H7 (cell line): ENCODE measurements around the gene PHF20. TPM values are rescaled to one million over a fixed set of nuclear protein-coding genes. Genes with fewer than 3 reads are reported as not detected.
"Not testable (repeated sequence)": the region's sequence is repeated elsewhere in the genome, so short reads cannot be mapped to it uniquely, and the experiment has no call there.

ENCODE experiments used
- DNase-seq: peaks from one replicate; pipeline ENCODE4 v3.0.0; 2012
- H3K27me3 ChIP-seq: 2 replicates; pipeline ENCODE4 v1.6.0; 2011; ENCODE audit warnings: mild to moderate bottlenecking, low read length; ENCODE audit not compliant: control insufficient read depth, insufficient read depth
- H3K36me3 ChIP-seq: replicated peaks from 2 replicates; pipeline ENCODE4 v1.5.1; 2011; ENCODE audit warnings: low read length; ENCODE audit not compliant: control insufficient read depth, insufficient read depth
- H3K4me3 ChIP-seq: 2 replicates; pipeline ENCODE4 v1.5.1; 2011; ENCODE audit warnings: low read depth, mild to moderate bottlenecking, control low read depth, low read length, moderate library complexity; ENCODE audit not compliant: insufficient read depth
- total RNA-seq: library from RNA; depleted of rRNA; stranded (reverse); fragments of >200 nt; shearing (Covaris generic); gene quantifications from 2 replicates; pipeline ENCODE4 v1.2.3, GENCODE V29; 2014

PHF20 gene
- total RNA-seq, 1 experiment from 2014 or later = 31.2 TPM

DNA sequence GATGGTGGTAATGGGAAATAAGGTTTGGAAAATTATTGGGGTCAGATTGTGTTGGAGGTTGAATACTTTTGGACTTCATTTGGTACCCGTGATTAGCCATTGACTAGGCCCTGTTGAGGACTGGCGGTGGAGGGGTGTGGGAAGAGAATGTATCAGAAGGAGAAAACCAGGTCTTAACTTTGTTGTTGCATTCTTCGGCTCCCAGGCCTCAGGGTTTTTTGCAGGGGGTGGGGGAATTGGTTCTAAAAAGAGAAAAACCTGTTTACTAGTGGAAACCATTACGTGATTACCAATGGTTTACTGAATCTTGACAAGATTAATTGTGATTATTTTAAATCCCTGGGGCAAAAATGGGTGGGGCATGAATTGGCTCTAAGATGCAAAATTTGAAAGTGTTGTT, 85.1 kb downstream of the PHF20 start:
- Histone ChIP-seq H3K4me3 (no peak overlapping the region), H3K36me3 (peaks cover 3% of the 10 kb centered on the region; the same call in 1 of the 2 replicates), H3K27me3 (no peaks in the 10 kb centered on the region)
- no peak for DNase-seq

DNA sequence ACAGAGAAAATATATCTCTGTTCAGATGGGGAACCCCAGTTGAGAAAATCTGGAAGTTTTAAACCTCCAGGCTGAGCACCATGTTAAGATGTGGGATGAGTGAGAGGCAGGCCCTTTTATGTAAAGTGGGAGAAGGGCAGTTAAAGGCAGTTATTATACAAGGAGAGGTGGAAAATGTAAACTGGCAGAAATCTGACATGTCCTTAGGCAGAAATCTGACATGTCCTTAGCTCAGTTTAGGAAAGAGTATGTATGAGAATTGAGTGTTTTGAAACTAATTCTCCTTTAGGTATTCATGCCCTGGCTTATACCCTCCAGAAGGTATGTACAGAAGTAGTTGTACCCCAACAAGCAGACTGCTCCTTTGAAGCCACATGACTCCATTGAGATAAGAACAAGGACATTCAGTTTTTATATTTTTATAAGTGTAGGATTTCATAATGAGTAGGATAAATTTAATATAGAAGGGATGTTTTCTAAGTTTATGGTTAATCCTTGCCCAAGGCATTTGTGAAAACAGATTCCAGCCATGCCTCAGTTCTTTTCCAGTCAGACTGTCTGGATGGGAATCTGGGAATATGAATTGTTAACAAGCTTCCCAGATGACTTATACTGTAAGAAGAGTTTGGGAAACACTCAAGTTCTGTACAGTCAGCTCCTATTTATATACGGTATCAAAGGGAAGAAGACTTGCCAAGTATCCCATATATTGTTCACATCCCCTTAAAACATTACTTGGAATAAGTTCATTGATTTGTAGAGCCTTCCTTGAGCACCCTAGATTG, 94.8 kb downstream of the PHF20 start:
- Histone ChIP-seq H3K4me3 (no peak overlapping the region), H3K36me3 (peaks cover 3% of the 10 kb centered on the region), H3K27me3 (no peaks in the 10 kb centered on the region)
- no peak for DNase-seq

DNA sequence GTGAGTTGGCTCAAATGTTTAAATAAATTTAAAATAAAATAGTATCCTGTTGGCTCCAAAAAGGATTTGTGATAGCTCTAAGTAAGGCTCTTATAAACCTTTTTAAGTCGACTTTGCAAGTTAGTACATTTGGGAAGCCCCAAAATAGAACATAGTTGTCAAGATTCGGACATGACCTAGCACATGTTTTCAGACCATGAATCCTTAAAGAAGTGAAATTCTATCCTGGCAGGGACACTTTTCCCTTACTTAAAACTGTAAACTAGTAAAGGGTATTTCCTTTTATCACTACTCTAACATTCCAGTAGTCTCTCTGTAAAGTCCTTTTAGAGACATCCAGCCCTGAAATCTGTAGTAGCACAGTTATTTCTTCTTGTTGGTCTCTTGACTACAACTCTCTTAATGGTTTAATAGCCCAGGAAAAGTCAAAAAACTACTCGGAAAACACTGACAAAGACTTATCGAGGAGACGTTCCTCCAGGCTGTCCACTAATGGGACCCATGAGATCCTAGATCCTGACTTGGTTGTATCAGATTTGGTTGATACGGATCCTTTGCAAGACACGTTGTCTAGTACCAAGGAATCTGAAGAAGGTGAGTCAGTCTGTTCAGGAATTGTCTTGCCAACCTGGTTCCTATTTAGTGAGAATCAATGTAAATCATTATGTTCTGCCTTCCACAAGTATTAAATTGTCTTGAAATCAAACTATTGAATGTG, 98.9 kb downstream of the PHF20 start:
- Histone ChIP-seq H3K36me3 (peaks cover 3% of the 10 kb centered on the region), H3K4me3 (no peak overlapping the region), H3K27me3 (no peaks in the 10 kb centered on the region)
- DNase-seq = no peak

DNA sequence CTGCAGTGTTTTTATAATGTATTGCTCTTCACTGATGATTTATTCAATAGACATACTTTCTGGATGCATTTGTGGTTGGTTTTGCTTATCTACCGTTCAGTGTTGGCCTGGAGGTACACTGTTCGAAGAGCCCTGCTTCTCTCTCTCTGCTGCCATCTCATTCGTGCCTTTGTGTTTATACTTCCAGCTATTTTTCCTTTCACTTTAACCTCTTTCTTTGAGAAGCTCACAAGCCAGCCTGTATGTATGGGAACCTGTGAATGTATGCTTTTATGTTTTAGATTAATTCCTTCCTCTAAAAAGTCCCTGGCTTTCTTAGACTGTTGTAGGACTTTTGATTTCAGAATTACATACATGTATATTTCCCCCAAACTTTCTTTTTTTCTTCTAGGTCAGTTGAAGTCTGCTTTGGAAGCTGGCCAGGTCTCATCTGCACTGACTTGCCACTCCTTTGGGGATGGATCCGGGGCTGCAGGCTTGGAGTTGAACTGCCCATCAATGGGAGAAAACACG, 99.5 kb downstream of the PHF20 start:
- DNase-seq = no peak
- H3K36me3 ChIP-seq = peaks cover 3% of the 10 kb centered on the region
- H3K4me3 ChIP-seq = no peak overlapping the region

DNA sequence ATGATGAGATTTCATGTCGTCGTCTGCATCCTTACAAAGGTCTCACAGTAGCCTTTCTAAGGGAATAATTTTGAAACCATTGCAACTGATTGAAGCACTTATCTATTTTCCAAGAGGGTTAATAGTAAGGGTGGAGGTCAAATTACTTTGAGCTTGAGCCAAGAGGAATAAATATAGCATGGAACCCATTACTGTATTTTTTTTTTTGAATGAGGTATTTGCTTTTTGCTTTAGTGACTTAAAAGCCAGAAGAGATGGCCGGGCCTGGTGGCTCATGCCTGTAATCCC, 104.2 kb downstream of the PHF20 start:
- H3K4me3 ChIP-seq = no peak overlapping the region
- DNase-seq = no peak
- peaks cover 2% of the 10 kb centered on the region for H3K36me3 ChIP-seq
- H3K27me3 ChIP-seq = no peaks in the 10 kb centered on the region

More for the DNA sequence above, 99.5 kb downstream of the PHF20 start:
- H3K27me3 ChIP-seq = no peaks in the 10 kb centered on the region

DNA sequence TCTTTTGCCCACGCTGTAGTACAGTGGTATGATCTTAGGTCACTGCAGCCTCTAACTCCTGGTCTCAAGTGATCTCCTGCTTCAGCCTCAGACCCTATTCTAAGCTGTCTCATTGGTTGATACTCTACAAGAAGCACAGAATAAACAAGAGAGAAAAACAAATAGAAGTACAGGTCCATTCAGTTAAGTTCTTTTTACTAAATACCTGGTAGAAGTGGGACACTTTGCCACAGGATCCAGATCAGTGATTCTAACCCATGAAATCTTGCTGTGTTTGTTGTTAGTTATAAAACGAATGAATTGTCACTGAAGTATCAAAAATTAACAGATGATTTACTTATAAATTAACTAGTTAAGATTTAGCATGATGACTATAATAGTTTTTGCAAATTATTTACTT, 105.8 kb downstream of the PHF20 start:
- H3K27me3 ChIP-seq = no peaks in the 10 kb centered on the region
- H3K36me3 ChIP-seq = no peaks in the 10 kb centered on the region; the same call in 1 of the 2 replicates
- H3K4me3 ChIP-seq = no peak overlapping the region
- DNase-seq = no peak

DNA sequence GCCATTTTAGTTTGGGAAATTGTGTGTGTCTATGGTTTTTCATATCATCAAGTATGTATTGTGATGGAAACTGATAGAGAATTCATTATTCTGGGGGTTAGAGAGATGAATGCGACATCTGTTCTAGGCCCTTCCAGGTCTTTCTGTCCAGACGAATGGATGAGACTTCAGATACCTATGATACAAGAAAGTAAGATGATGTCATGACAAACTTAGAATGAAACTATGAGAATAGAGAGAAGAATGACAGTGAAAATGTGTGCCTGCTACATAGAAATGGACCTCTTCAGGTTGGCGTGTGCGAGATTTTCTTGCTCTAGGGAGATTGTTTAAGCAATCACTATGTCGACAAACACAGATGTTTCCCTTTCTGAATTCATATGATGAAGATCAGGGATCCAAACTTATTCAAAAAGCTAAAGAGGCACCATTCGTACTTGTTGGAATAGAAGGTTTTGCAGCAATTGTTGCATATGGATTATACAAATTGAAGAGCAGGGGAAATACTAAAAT, 106.4 kb downstream of the PHF20 start:
- H3K4me3 ChIP-seq = no peak overlapping the region
- no peaks in the 10 kb centered on the region for H3K27me3 ChIP-seq
- no peak for DNase-seq
- no peaks in the 10 kb centered on the region; the same call in 1 of the 2 replicates for H3K36me3 ChIP-seq

DNA sequence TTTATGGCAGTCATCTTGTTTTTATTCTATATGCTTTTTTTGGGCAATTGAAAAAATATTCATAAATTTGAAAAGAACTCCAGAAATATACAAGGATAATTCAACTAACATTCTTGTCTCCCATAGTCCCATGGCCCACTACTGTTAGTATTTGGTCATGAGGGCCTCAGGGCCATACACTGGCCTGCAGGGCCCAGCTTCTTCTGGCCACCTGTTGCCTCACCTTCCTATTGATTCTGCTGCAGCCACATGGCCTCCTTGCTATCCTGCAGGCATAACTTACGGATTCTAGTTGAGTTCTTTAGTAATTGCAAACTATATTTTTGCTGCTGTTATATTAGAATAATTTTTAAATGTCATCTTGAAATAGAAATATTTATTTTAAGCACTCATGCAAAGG, 109.9 kb downstream of the PHF20 start:
- Histone ChIP-seq H3K36me3 (no peaks in the 10 kb centered on the region; the same call in 1 of the 2 replicates), H3K27me3 (no peaks in the 10 kb centered on the region), H3K4me3 (no peak overlapping the region)
- no peak for DNase-seq

DNA sequence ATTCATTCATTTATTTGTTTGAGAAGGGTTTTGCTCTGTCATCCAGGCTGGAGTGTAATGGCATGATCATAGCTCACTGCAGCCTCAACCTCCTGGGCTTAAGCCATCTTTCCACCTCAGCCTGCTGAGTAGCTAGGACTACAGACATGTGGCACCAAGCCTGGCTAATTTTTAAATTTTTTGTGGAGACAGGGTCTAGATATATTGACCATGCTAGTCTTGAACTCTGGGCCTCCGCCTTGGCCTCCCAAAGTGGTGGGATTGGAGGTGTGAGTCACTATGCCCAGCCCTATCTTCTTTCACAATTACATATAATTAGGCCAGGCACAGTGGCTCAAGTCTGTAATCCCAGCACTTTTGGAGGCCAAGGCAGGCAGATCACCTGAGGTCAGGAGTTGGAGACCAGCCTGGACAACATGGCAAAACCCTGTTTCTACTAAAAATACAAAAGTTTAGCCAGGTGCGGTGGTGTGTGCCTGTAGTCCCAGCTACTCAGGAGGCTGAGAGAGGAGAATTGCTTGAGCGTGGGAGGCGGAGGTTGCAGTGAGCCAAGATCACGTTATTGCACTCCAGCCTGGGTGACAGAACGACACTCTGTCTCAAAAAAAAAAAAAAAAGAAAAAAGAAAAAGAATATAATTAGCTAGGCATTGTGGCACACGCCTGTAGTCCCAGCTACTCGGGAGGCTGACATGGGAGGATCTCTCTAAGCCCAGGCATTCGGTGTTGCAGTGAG, 110.8 kb downstream of the PHF20 start:
- H3K27me3 ChIP-seq, H3K36me3 ChIP-seq, DNase-seq, H3K4me3 ChIP-seq: not testable (repeated sequence)

DNA sequence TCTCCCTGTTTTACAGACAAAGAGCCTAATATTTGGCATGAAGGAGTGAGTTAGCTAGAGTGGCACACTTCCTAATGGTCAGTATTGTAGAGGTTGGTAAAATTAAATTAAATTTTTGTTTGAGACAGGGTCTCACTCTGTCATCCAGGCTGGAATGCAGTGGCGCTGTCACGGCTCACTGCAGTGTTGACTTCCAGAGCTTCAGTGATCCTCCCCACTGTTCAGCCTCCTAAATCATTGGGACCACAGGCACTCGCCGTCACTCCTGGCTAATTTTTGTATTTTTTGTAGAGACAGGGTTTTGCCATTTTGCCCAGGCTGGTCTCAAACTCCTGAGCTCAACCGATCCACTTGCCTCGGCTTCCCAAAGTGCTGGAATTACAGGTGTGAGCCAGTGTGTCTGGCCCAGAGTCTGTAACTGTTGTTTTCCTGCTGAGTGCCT, 111.5 kb downstream of the PHF20 start:
- no peaks in the 10 kb centered on the region; the same call in 1 of the 2 replicates for H3K36me3 ChIP-seq
- H3K27me3 ChIP-seq = no peaks in the 10 kb centered on the region
- no peak for DNase-seq
- H3K4me3 ChIP-seq = no peak overlapping the region

DNA sequence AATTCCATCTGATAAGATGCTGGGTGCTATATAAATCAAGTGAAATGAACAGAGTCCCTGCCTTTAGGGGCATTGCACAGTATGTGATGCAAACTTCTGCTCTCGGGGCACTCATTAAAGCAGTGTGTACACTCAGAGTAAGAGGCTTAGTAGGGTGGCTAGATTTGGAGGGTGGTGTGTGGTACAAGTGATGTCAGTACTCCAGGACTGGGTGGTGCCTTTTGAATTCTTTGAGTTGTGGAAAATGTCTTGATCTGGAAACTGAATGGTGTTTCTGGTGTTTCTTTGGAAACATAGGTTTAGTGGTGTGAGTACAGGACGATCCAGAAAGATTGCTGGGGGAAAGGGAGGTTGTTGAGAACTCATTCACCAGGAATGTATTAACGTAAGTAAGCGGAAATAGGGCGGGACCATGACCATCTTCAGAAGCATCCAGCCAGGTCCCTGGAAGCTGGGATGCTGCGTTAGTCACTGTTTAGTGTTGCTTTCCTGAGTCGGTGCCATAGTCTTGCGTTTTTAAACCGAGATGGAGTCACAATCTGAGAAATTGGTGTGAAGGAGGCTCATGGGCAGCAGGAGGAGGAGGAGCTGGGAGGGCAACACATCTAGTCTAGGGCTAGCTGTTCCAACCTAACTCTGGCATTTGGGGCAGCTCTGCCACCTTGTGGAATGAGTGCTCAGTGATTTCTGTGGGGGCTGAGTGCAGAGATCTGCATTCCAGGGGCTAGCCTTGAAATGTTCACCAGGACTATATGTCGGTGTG, 112.1 kb downstream of the PHF20 start:
- Histone ChIP-seq H3K4me3 (no peak overlapping the region), H3K36me3 (no peaks in the 10 kb centered on the region; the same call in 1 of the 2 replicates), H3K27me3 (no peaks in the 10 kb centered on the region)
- peak; percentile 65 for DNase-seq

DNA sequence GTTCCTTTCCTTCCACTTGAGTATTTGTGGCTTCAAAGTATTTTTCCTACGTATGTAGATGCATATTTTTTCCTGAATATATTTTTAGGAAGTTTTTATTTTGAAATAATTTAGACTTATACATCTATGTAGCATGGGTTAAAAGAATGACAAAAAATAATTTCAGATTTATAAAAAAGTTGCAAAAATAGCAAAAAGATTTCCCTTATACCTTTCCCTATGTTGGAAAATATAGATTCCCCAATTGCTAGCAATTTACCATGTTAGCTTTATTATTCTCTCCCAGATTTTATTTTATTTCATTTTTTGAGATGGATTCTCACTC, 112.7 kb downstream of the PHF20 start:
- Histone ChIP-seq H3K36me3 (no peaks in the 10 kb centered on the region; the same call in 1 of the 2 replicates), H3K27me3 (no peaks in the 10 kb centered on the region), H3K4me3 (no peak overlapping the region)
- no peak for DNase-seq

DNA sequence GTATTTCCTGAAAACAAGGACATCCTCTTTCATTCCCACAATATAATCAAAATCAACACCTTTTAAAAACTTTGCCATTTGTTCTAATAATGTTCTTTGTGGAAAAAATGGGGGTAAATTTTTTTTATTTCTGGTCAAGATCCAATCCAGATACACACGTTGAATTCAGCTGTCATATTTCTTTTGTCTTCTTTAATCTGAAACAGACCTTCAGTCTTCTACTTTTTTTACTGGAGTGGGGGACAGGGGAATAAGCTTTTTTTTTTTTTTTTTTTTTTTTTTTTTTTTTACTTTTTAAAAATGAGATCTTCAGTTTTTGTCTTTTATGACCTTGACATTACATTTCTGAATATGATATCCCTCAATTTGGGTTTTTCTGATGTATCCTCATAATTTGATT, 113.4 kb downstream of the PHF20 start:
- no peak overlapping the region for H3K4me3 ChIP-seq
- H3K36me3 ChIP-seq = no peaks in the 10 kb centered on the region; the same call in 1 of the 2 replicates
- DNase-seq = no peak
- H3K27me3 ChIP-seq = no peaks in the 10 kb centered on the region

DNA sequence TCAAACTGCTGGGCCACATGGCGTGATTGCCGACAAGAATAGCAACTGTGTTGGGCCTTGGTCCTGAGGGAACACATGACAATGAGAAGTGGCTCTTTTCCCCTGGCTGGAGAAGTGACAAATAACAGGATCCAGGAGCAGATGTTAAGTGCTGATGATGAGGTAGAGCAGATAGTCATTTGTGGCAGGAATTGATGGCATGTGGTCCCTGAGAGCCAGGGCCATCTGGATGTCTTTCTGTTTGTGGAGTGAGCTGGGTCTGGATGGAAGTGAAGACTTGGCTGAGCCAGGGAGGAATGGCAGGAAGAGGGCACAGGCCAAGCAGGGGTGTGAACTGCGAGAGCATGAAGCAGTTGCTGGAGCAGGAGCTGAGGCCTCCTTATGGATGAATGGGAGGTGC, 114.7 kb downstream of the PHF20 start:
- Histone ChIP-seq H3K27me3 (no peaks in the 10 kb centered on the region), H3K36me3 (no peaks in the 10 kb centered on the region; the same call in 1 of the 2 replicates), H3K4me3 (no peak overlapping the region)
- no peak for DNase-seq
